GM10266 (cell line): ENCODE results near the gene NEK10.
A peak's percentile ranks its signal among the peaks of the same experiment; 100 is the strongest.
"Not testable (repeated sequence)": the region's sequence is repeated elsewhere in the genome, so short reads cannot be mapped to it uniquely, and the experiment has no call there.

Experiments
- DNase-seq: peaks from one replicate; pipeline ENCODE4 v3.0.0; 2012; ENCODE audit errors: extremely low spot score
- TF ChIP-seq, protein P1 (sequence below): IDR thresholded peaks from 2 replicates; pipeline ENCODE4 v1.5.1; 2012; ENCODE audit warnings: mild to moderate bottlenecking, low read depth; ENCODE audit not compliant: control insufficient read depth, insufficient read depth; ENCODE audit errors: missing control alignments

The NEK10 gene

DNA sequence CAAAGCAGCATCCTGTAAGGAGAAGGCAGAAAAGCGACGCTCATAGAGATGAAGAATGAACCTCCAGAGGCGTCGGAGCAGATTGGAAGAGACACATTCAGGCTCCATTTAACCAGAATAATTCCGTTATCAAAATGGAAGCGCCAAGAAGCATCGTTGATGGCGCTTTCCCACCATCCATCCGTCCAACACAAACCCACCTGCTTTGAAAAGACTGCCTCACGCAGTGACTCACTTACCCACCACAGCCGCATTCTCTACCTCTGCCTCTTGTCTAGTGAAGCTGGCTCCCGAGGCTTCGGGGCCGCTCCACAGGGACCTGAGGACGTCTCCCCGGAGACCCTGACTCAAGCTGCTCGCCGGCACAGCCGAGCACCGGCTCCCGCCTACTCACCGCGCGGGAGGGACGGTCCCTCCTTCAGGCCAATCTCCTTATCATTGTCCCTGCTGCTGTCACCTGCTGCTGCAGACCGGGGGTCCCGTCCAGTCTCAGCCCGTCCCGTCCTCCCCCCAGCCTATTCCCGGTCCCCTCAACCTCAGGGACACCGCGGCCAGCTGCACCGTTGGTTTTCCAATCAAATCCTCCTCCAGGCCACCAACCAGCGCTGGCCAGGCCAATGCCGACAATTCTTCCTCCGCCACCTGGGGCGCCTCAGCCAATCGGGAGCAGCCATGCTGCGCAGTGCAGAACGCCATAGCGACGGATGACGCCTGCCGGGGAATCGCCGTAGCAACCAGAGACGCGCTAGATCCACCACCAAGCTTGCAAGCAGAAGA is at the start of gene NEK10:
Gene NEK10, minus strand, starts transcription at position 553 of the 777 bp plus-strand sequence. CDS start 16,501 bp downstream, outside the sequence.
- TF ChIP-seq, protein P1, sequence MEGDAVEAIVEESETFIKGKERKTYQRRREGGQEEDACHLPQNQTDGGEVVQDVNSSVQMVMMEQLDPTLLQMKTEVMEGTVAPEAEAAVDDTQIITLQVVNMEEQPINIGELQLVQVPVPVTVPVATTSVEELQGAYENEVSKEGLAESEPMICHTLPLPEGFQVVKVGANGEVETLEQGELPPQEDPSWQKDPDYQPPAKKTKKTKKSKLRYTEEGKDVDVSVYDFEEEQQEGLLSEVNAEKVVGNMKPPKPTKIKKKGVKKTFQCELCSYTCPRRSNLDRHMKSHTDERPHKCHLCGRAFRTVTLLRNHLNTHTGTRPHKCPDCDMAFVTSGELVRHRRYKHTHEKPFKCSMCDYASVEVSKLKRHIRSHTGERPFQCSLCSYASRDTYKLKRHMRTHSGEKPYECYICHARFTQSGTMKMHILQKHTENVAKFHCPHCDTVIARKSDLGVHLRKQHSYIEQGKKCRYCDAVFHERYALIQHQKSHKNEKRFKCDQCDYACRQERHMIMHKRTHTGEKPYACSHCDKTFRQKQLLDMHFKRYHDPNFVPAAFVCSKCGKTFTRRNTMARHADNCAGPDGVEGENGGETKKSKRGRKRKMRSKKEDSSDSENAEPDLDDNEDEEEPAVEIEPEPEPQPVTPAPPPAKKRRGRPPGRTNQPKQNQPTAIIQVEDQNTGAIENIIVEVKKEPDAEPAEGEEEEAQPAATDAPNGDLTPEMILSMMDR: no peak
- peak; percentile 88 for DNase-seq

GRCh38 chr3:27415202-27415601 is 46.0 kb upstream of the NEK10 start:
- TF ChIP-seq, protein P1: no peak
- DNase-seq: no peak

DNA sequence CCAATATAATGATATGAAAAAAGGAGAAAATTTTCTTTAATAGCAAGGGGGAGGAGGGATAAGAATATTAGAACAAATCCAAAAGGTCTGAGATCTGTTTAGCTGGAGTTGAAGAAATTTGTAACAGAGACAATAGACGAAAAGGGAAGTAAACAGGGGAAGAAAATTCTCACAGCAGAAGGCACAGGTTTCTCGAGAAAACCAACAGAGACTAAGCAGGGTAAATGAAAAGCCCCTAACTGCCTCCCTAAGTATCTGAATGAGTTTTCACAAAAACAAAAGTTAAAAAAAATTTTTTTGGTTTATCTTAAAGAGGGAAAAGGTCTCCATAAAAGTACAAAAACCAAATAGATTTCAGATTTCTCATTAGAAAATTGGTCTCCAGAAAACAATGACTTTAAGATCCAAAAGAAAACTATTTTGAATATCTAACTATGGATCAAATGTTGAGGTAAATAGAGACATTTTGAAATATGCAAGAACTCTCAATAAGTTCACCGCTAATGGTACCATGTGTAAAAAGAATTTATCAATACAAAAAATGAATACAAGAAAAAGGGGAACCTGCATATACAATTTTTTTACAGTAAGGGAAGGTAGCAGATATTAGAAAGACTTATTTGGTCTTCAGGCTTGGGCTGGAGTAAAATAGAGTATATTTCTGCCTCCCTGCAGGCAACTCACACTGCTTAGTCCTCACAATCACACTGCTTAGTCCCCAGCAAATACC is 23.9 kb upstream of the NEK10 start:
- peak; percentile 38 for DNase-seq
- TF ChIP-seq, protein P1: no peak

GRCh38 chr3:27392414-27392813 is 23.2 kb upstream of the NEK10 start:
- not testable (repeated sequence) for DNase-seq

- TF ChIP-seq, protein P1: no peak
- DNase-seq: no peak
These were observed 22.6 kb upstream of the NEK10 start for GRCh38 chr3:27391796-27392195.

- TF ChIP-seq, protein P1: no peak
- no peak for DNase-seq
These were observed 18.4 kb upstream of the NEK10 start for GRCh38 chr3:27387625-27388024.

DNA sequence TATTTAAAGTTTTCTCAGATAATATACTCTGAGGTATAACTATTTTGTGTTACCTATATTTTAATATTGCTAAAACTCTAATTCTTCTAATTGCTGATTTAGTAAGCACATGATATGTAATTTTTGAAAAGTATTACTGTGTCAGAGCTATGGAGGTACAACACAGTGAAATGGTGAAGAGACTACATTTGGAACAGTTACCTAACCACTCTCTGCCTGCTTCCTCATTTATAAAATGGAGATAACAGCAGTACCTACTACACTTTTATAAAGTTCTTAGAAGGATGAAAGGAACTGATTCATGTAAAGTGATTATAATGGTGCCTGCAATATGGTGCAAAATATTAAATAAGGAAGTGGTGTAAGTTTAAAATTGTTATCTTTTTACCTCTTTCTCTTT is 16.3 kb upstream of the NEK10 start:
- TF ChIP-seq, protein P1: no peak
- DNase-seq: no peak
